ENCODE measurements around the gene TPRG1L. TPM values are rescaled to one million over a fixed set of nuclear protein-coding genes. Genes with fewer than 3 reads are reported as not detected.

Gene TPRG1L
- total RNA-seq, 1 experiment from 2014 or later = 17.4 TPM

DNA sequence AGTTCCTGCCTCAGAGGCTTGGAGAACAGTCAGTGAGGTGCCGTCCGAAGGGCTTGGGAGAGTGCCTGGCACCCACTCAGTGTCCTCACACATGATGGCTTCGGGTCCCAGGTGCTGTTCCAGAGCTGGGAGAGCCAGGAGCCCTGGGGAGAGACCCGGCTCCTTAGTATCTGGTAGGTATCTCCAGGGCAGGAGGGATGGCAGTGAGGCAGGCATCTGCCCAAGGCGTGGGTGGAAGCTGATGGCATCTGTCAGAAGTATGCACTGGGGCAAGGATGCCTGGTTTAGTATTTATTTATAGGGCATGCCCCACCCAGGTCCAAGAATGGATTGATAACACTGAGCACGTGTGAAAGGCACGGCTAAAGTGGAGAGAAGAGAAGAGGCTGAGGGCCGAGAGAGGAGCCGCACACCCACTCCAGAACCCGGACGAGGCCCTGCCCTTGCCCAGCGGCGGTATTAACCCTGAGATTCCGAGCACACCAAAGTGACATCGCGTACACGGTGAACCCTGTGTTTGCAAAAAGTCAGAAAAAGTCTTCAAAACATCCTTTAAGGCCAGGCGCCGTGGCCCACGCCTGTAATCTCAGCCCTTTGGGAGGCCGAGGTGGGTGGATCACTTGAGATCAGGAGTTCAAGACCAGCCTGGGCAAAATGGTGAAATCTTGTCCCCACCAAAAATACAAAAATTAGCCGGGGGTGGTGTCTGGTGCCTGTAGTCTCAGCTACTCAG, 29.9 kb downstream of the TPRG1L start:
- no peak for DNase-seq (ENCODE audit: low read depth in 1 of 2, low spot score in 2 of 2)
- H3K36me3 ChIP-seq = no peaks in the 10 kb centered on the region; the same call in 1 of the 2 replicates
- H3K9me3 ChIP-seq (replicated peaks) = peaks cover 7% of the 10 kb centered on the region
- no peak overlapping the region for H3K27ac ChIP-seq
- peaks cover 29% of the 10 kb centered on the region for H3K27me3 ChIP-seq (replicated peaks)
- no peak overlapping the region for H3K4me3 ChIP-seq
- peaks cover 14% of the 10 kb centered on the region for H3K4me1 ChIP-seq (replicated peaks)

GRCh38 chr1:3656450-3657095, 31.8 kb downstream of the TPRG1L start:
- Histone ChIP-seq H3K4me1 (replicated peaks) (peaks cover 11% of the 10 kb centered on the region), H3K4me3 (no peak overlapping the region), H3K27ac (no peak overlapping the region), H3K9me3 (replicated peaks) (no peaks in the 10 kb centered on the region), H3K36me3 (no peaks in the 10 kb centered on the region), H3K27me3 (replicated peaks) (peaks cover 17% of the 10 kb centered on the region)
- DNase-seq (ENCODE audit: low read depth in 1 of 2, low spot score in 2 of 2) = no peak

GRCh38 chr1:3657096-3657475, 32.3 kb downstream of the TPRG1L start:
- no peak for DNase-seq (ENCODE audit: low read depth in 1 of 2, low spot score in 2 of 2)
- no peaks in the 10 kb centered on the region for H3K9me3 ChIP-seq (replicated peaks)
- H3K27me3 ChIP-seq (replicated peaks) = peaks cover 14% of the 10 kb centered on the region
- no peak overlapping the region for H3K27ac ChIP-seq
- no peak overlapping the region for H3K4me3 ChIP-seq
- H3K4me1 ChIP-seq (replicated peaks) = peaks cover 7% of the 10 kb centered on the region
- no peaks in the 10 kb centered on the region for H3K36me3 ChIP-seq

DNA sequence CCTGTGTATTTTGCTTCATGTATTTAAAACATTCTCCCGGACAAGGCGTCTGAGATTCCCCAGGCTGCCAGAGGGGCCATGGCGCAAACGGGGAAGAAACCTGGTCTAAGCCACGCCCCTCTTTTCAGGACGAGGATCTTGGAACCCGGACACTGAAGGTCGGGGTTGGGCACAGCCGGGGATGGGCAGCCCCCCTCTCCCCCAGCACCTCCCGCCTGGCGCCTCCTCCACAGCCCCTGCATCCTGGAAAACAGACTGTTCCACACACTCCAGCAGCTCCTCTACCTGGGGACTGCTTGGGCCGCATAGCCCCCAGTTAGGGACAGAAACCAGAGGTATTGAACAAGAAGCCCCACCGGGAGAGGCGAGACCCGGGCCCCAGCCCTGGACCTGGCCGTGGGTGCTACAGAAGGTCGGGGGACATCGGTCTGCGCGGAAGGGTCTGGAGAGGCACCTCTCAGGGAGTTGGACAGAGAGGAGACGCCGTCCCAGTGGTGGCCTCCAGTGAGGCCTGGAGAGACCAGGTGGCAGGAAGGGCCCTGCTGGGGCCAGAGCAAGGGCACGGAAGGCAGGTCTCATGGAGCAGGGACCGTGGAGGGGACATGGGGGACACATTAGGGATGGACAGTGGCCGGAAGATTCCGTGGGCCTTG, 32.9 kb downstream of the TPRG1L start:
- Histone ChIP-seq H3K27me3 (replicated peaks) (peaks cover 7% of the 10 kb centered on the region), H3K36me3 (no peaks in the 10 kb centered on the region)
- no peak for DNase-seq (ENCODE audit: low read depth in 1 of 2, low spot score in 2 of 2)

GRCh38 chr1:3658231-3658615, 33.4 kb downstream of the TPRG1L start:
- H3K36me3 ChIP-seq = no peaks in the 10 kb centered on the region
- no peaks in the 10 kb centered on the region for H3K4me1 ChIP-seq (replicated peaks)
- no peak overlapping the region for H3K27ac ChIP-seq
- H3K4me3 ChIP-seq = no peak overlapping the region
- H3K27me3 ChIP-seq (replicated peaks) = peaks cover 2% of the 10 kb centered on the region; the same call in 1 of the 2 replicates
- no peaks in the 10 kb centered on the region for H3K9me3 ChIP-seq (replicated peaks)
- DNase-seq (ENCODE audit: low read depth in 1 of 2, low spot score in 2 of 2) = no peak

More for the DNA sequence above, 32.9 kb downstream of the TPRG1L start:
- Histone ChIP-seq H3K9me3 (replicated peaks) (no peaks in the 10 kb centered on the region), H3K4me3 (no peak overlapping the region), H3K4me1 (replicated peaks) (peaks cover 1% of the 10 kb centered on the region), H3K27ac (no peak overlapping the region)

DNA sequence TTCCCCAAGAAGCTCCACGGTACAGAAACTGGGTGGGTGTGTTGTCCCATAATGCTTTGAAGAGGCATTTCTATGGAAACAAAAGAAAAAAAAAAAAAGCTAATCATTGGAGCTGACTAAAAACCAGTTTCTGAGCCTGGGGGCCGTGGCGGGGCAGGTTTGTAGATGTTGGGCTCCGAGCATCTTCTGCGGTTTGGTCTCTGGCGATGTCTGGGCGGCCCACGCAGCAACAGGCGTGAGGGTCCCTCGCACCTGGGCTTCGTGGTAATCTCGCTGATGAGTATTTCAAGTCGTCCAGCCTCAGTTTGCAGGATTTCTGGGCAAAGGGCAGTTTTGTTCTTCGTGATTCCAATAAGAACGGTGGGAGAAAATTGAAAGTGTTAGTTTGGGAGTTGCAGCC, 34.3 kb downstream of the TPRG1L start:
- no peak for DNase-seq (ENCODE audit: low read depth in 1 of 2, low spot score in 2 of 2)
- no peaks in the 10 kb centered on the region; the same call in 1 of the 2 replicates for H3K27me3 ChIP-seq (replicated peaks)
- no peaks in the 10 kb centered on the region for H3K36me3 ChIP-seq
- no peaks in the 10 kb centered on the region for H3K4me1 ChIP-seq (replicated peaks)
- H3K4me3 ChIP-seq = no peak overlapping the region
- H3K27ac ChIP-seq = no peak overlapping the region
- no peaks in the 10 kb centered on the region for H3K9me3 ChIP-seq (replicated peaks)

- H3K27ac ChIP-seq = no peak overlapping the region
- no peak for DNase-seq (ENCODE audit: low read depth in 1 of 2, low spot score in 2 of 2)
- H3K4me3 ChIP-seq = no peak overlapping the region
- H3K9me3 ChIP-seq (replicated peaks) = no peaks in the 10 kb centered on the region
- no peaks in the 10 kb centered on the region for H3K36me3 ChIP-seq
- H3K27me3 ChIP-seq (replicated peaks) = no peaks in the 10 kb centered on the region; the same call in 1 of the 2 replicates
- no peaks in the 10 kb centered on the region for H3K4me1 ChIP-seq (replicated peaks)
These were observed 35.9 kb downstream of the TPRG1L start for GRCh38 chr1:3660704-3661103.

GRCh38 chr1:3661631-3662030, 36.8 kb downstream of the TPRG1L start:
- Histone ChIP-seq H3K36me3 (no peaks in the 10 kb centered on the region), H3K9me3 (replicated peaks) (no peaks in the 10 kb centered on the region), H3K27me3 (replicated peaks) (no peaks in the 10 kb centered on the region), H3K4me3 (no peak overlapping the region), H3K4me1 (replicated peaks) (no peaks in the 10 kb centered on the region), H3K27ac (no peak overlapping the region)
- no peak for DNase-seq (ENCODE audit: low read depth in 1 of 2, low spot score in 2 of 2)

- H3K27ac ChIP-seq = no peak overlapping the region
- DNase-seq (ENCODE audit: low read depth in 1 of 2, low spot score in 2 of 2) = no peak
- H3K4me1 ChIP-seq (replicated peaks) = no peaks in the 10 kb centered on the region
These were observed 37.4 kb downstream of the TPRG1L start for GRCh38 chr1:3662080-3662671.

GRCh38 chr1:3663999-3664699, 39.3 kb downstream of the TPRG1L start:
- no peak overlapping the region for H3K27ac ChIP-seq
- no peak overlapping the region for H3K4me3 ChIP-seq
- no peaks in the 10 kb centered on the region for H3K36me3 ChIP-seq
- no peaks in the 10 kb centered on the region for H3K9me3 ChIP-seq (replicated peaks)
- no peaks in the 10 kb centered on the region for H3K27me3 ChIP-seq (replicated peaks)
- no peak for DNase-seq (ENCODE audit: low read depth in 1 of 2, low spot score in 2 of 2)
- H3K4me1 ChIP-seq (replicated peaks) = no peaks in the 10 kb centered on the region

More at GRCh38 chr1:3662080-3662671, 37.4 kb downstream of the TPRG1L start:
- Histone ChIP-seq H3K4me3 (no peak overlapping the region), H3K27me3 (replicated peaks) (no peaks in the 10 kb centered on the region), H3K9me3 (replicated peaks) (no peaks in the 10 kb centered on the region), H3K36me3 (no peaks in the 10 kb centered on the region)

DNA sequence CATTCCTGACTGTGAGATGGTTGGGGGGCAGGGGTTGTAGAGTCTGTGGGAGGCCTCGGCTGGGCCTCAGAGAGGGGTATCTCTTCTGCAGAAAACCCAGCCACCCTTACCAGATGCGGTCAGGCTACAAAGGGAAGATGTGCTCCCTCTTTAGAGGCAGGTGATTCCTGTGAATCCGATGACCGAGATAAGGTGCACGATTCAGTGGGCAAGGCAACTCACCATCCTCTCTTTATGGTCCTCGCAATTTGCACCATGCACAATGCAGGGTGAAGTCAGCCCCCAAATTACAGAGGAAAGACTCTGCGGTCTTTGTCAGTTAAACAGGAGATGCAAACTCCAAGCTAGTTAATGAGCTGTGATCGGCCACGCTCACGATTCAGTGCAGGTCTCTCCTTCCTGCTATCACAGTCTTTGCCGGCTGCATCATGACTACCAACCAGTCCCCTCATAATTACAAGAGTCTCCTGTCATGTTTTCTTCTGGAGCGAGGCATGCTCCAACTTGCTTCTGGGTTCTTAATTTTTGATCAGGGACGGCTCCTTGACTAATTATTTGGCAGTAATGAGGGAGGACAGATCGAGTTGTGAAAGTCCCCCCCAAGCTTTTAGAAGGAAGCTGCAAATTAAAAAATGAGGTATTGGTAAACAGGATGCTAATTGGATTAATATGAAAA, 40.0 kb downstream of the TPRG1L start:
- no peak overlapping the region for H3K4me3 ChIP-seq
- no peaks in the 10 kb centered on the region for H3K36me3 ChIP-seq
- H3K27me3 ChIP-seq (replicated peaks) = no peaks in the 10 kb centered on the region
- no peak for DNase-seq (ENCODE audit: low read depth in 1 of 2, low spot score in 2 of 2)
- H3K4me1 ChIP-seq (replicated peaks) = no peaks in the 10 kb centered on the region
- H3K27ac ChIP-seq = no peak overlapping the region
- no peaks in the 10 kb centered on the region for H3K9me3 ChIP-seq (replicated peaks)

DNA sequence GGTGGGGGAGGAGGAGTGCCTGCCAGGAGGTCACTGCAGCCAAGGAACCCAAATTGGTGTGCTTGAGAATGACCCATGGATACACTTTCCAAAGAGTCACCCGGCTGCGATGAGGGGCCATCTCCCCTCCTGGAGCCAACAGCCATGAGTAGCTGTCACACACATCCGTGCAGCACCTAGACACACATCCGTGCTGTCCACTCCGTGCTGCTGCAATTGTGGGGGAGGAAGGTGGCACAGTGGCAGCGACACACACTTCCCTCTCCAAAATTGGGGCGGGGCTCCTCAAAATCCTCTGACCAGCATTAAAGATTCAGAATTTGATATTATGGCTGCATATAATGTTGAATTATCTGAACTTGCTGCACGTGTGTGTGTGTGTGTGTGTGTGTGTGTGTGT, 43.3 kb downstream of the TPRG1L start:
- no peak for DNase-seq (ENCODE audit: low read depth in 1 of 2, low spot score in 2 of 2)
- Histone ChIP-seq H3K36me3 (no peaks in the 10 kb centered on the region), H3K9me3 (replicated peaks) (no peaks in the 10 kb centered on the region), H3K4me3 (no peak overlapping the region), H3K27me3 (replicated peaks) (no peaks in the 10 kb centered on the region), H3K4me1 (replicated peaks) (no peaks in the 10 kb centered on the region), H3K27ac (no peak overlapping the region)
